Trophoblast cell (in vitro differentiated cells and primary cell): ENCODE data around the gene COX7B2.
A peak's percentile ranks its signal among the peaks of the same experiment; 100 is the strongest.

Experiments
- DNase-seq, 2 donors: peaks; one replicate each; pipeline ENCODE4 v3.0.0-alpha.2; 2016
- H2AFZ ChIP-seq: 2 replicates; pipeline ENCODE4 v1.6.1; 2013; ENCODE audit warnings: low read length, moderate library complexity, mild to moderate bottlenecking; ENCODE audit not compliant: insufficient read depth, poor library complexity
- H2AK5ac ChIP-seq: 2 replicates; pipeline ENCODE4 v1.6.1; 2013; ENCODE audit warnings: mild to moderate bottlenecking, low read length
- H2BK120ac ChIP-seq: 2 replicates; pipeline ENCODE4 v1.6.1; 2013; ENCODE audit warnings: low read length, mild to moderate bottlenecking, moderate library complexity; ENCODE audit not compliant: insufficient read depth, poor library complexity
- H2BK12ac ChIP-seq: 2 replicates; pipeline ENCODE4 v1.6.1; 2013; ENCODE audit warnings: mild to moderate bottlenecking, low read length, moderate library complexity
- H2BK5ac ChIP-seq: 2 replicates; pipeline ENCODE4 v1.6.1; 2013; ENCODE audit warnings: low read length, low read depth, moderate library complexity, mild to moderate bottlenecking; ENCODE audit not compliant: poor library complexity
- H3K14ac ChIP-seq: 2 replicates; pipeline ENCODE4 v1.6.1; 2013; ENCODE audit warnings: mild to moderate bottlenecking, low read length
- H3K18ac ChIP-seq: 2 replicates; pipeline ENCODE4 v1.6.1; 2013; ENCODE audit warnings: mild to moderate bottlenecking, low read length
- H3K23ac ChIP-seq: 2 replicates; pipeline ENCODE4 v1.6.1; 2013; ENCODE audit warnings: low read length
- H3K27ac ChIP-seq: 2 replicates; pipeline ENCODE4 v1.5.1; 2013; ENCODE audit warnings: low read depth, mild to moderate bottlenecking, inconsistent platforms, low read length, moderate library complexity
- H3K27me3 ChIP-seq: 2 replicates; pipeline ENCODE4 v1.6.1; 2013; ENCODE audit warnings: inconsistent platforms, mild to moderate bottlenecking, low read length, moderate library complexity; ENCODE audit not compliant: insufficient read depth
- H3K36me3 ChIP-seq, 2 experiments: 1 replicate in 1 of 2; 2 replicates in 1 of 2; pipeline ENCODE4 v1.6.1; 2013; ENCODE audit warnings: low read length in 2 of 2, mild to moderate bottlenecking in 2 of 2, moderate library complexity in 1 of 2; ENCODE audit not compliant: insufficient read depth in 2 of 2, control insufficient read depth in 1 of 2
- H3K4ac ChIP-seq: 2 replicates; pipeline ENCODE4 v1.6.1; 2013; ENCODE audit warnings: low read depth, mild to moderate bottlenecking, low read length, moderate library complexity
- H3K4me1 ChIP-seq, 2 experiments: 1 replicate in 1 of 2; 2 replicates in 1 of 2; pipeline ENCODE4 v1.6.1; 2013; ENCODE audit warnings: low read length in 2 of 2, mild to moderate bottlenecking in 2 of 2, moderate library complexity in 1 of 2; ENCODE audit not compliant: insufficient read depth in 2 of 2, control insufficient read depth in 1 of 2
- H3K4me2 ChIP-seq: 2 replicates; pipeline ENCODE4 v1.6.1; 2013; ENCODE audit warnings: inconsistent platforms, mild to moderate bottlenecking, low read length, moderate library complexity
- H3K4me3 ChIP-seq: 2 replicates; pipeline ENCODE4 v1.5.1; 2013; ENCODE audit warnings: mild to moderate bottlenecking, low read depth, low read length, inconsistent platforms
- H3K79me1 ChIP-seq: one replicate; pipeline ENCODE4 v1.6.1; 2013; ENCODE audit warnings: low read length
- H3K79me2 ChIP-seq: 2 replicates; pipeline ENCODE4 v1.6.1; 2013; ENCODE audit warnings: low read length, mild to moderate bottlenecking; ENCODE audit not compliant: control insufficient read depth, insufficient read depth, poor library complexity
- H3K9ac ChIP-seq: 2 replicates; pipeline ENCODE4 v1.6.1; 2013; ENCODE audit warnings: mild to moderate bottlenecking, low read length
- H3K9me3 ChIP-seq: 2 replicates; pipeline ENCODE4 v1.6.1; 2013; ENCODE audit warnings: low read depth, mild to moderate bottlenecking, control low read depth, inconsistent platforms, low read length; ENCODE audit not compliant: insufficient read depth
- H4K12ac ChIP-seq: 2 replicates; pipeline ENCODE4 v1.6.1; 2013; ENCODE audit warnings: low read depth, mild to moderate bottlenecking, low read length, moderate library complexity
- H4K8ac ChIP-seq: 2 replicates; pipeline ENCODE4 v1.6.1; 2013; ENCODE audit warnings: low read depth, mild to moderate bottlenecking, low read length, moderate library complexity
- H4K91ac ChIP-seq: one replicate; pipeline ENCODE4 v1.6.1; 2013; ENCODE audit warnings: low read depth, mild to moderate bottlenecking, low read length, moderate library complexity
- WGBS: extraction: QIAGEN DNeasy Blood & Tissue Kit; methylation state at CpG from one replicate; pipeline ENCODE4 v1.1.7; 2013; ENCODE audit warnings: missing lambda C conversion rate; ENCODE audit not compliant: insufficient read length, insufficient coverage; ENCODE audit errors: extremely low coverage; 5-methylcytosine and 5-hydroxymethylcytosine counted together

COX7B2 gene

GRCh38 chr4:46953564-46953963 lies 44.5 kb upstream of the COX7B2 start:
- Histone ChIP-seq H3K9me3 (no peaks in the 10 kb centered on the region), H2BK120ac (no peak overlapping the region), H3K79me2 (no peaks in the 10 kb centered on the region), H3K23ac (no peak overlapping the region), H3K27me3 (no peaks in the 10 kb centered on the region), H3K79me1 (no peaks in the 10 kb centered on the region), H4K91ac (no peak overlapping the region), H3K18ac (no peak overlapping the region), H3K4ac (no peak overlapping the region), H2AFZ (no peak overlapping the region), H3K36me3 (no peaks in the 10 kb centered on the region), H2BK12ac (no peak overlapping the region), H3K4me2 (no peak overlapping the region), H2BK5ac (no peak overlapping the region), H2AK5ac (no peak overlapping the region), H3K27ac (no peak overlapping the region), H3K4me1 (no peaks in the 10 kb centered on the region), H4K12ac (no peak overlapping the region), H4K8ac (no peak overlapping the region), H3K14ac (no peak overlapping the region), H3K9ac (no peak overlapping the region), H3K4me3 (no peak overlapping the region)
- no peak for DNase-seq
- no CpG with 5 or more reads among the region's 2 CpGs for WGBS

- no peak overlapping the region for H3K4me3 ChIP-seq
- no peaks in the 10 kb centered on the region for H3K36me3 ChIP-seq
- H3K23ac ChIP-seq, result no peak overlapping the region
- H2AK5ac ChIP-seq, result no peak overlapping the region
- no peak overlapping the region for H4K8ac ChIP-seq
- H3K14ac ChIP-seq, result no peak overlapping the region
- H3K79me2 ChIP-seq, result no peaks in the 10 kb centered on the region
- no peak overlapping the region for H3K18ac ChIP-seq
- H3K9me3 ChIP-seq, result no peaks in the 10 kb centered on the region
- H3K27ac ChIP-seq, result no peak overlapping the region
- no CpG with 5 or more reads among the region's 2 CpGs for WGBS
- no peaks in the 10 kb centered on the region for H3K27me3 ChIP-seq
- no peak overlapping the region for H2BK12ac ChIP-seq
- H4K12ac ChIP-seq, result no peak overlapping the region
- H4K91ac ChIP-seq, result no peak overlapping the region
- H3K9ac ChIP-seq, result no peak overlapping the region
- H3K79me1 ChIP-seq, result no peaks in the 10 kb centered on the region
- no peak overlapping the region for H3K4me2 ChIP-seq
- H2BK120ac ChIP-seq, result no peak overlapping the region
- no peak overlapping the region for H2AFZ ChIP-seq
- H3K4ac ChIP-seq, result no peak overlapping the region
- H3K4me1 ChIP-seq, result no peaks in the 10 kb centered on the region
- H2BK5ac ChIP-seq, result no peak overlapping the region
- no peak for DNase-seq
Measured at GRCh38 chr4:46952451-46952850, 43.4 kb upstream of the COX7B2 start.

GRCh38 chr4:46950826-46951225 lies 41.8 kb upstream of the COX7B2 start:
- H3K4ac ChIP-seq, result no peak overlapping the region

GRCh38 chr4:46949822-46950221 lies 40.8 kb upstream of the COX7B2 start:
- no peak overlapping the region for H4K8ac ChIP-seq
- no peak for DNase-seq
- H3K9me3 ChIP-seq, result no peaks in the 10 kb centered on the region
- no peak overlapping the region for H2AFZ ChIP-seq
- H2AK5ac ChIP-seq, result no peak overlapping the region
- H3K18ac ChIP-seq, result no peak overlapping the region
- H3K27ac ChIP-seq, result no peak overlapping the region
- no peak overlapping the region for H2BK120ac ChIP-seq
- no CpG with 5 or more reads among the region's 1 CpG for WGBS
- H3K4me2 ChIP-seq, result no peak overlapping the region
- H3K14ac ChIP-seq, result no peak overlapping the region
- H3K79me2 ChIP-seq, result no peaks in the 10 kb centered on the region
- H3K27me3 ChIP-seq, result no peaks in the 10 kb centered on the region
- H3K9ac ChIP-seq, result no peak overlapping the region
- H2BK12ac ChIP-seq, result no peak overlapping the region
- H4K12ac ChIP-seq, result no peak overlapping the region
- H3K79me1 ChIP-seq, result no peaks in the 10 kb centered on the region
- H3K4me3 ChIP-seq, result no peak overlapping the region
- H3K4me1 ChIP-seq, result no peaks in the 10 kb centered on the region
- H4K91ac ChIP-seq, result no peak overlapping the region
- no peak overlapping the region for H3K4ac ChIP-seq
- no peak overlapping the region for H3K23ac ChIP-seq
- H3K36me3 ChIP-seq, result no peaks in the 10 kb centered on the region
- H2BK5ac ChIP-seq, result no peak overlapping the region

More at GRCh38 chr4:46950826-46951225, 41.8 kb upstream of the COX7B2 start:
- no peak overlapping the region for H3K4me3 ChIP-seq
- H3K36me3 ChIP-seq, result no peaks in the 10 kb centered on the region
- no peak overlapping the region for H3K18ac ChIP-seq
- H2BK5ac ChIP-seq, result no peak overlapping the region
- no peak overlapping the region for H2AFZ ChIP-seq
- no peak overlapping the region for H3K4me2 ChIP-seq
- no peaks in the 10 kb centered on the region for H3K9me3 ChIP-seq
- no peaks in the 10 kb centered on the region for H3K27me3 ChIP-seq
- H3K27ac ChIP-seq, result no peak overlapping the region
- no peak overlapping the region for H3K23ac ChIP-seq
- no peak overlapping the region for H2AK5ac ChIP-seq
- WGBS, result no CpG with 5 or more reads among the region's 3 CpGs
- no peaks in the 10 kb centered on the region for H3K79me1 ChIP-seq
- H3K4me1 ChIP-seq, result no peaks in the 10 kb centered on the region
- no peak overlapping the region for H3K14ac ChIP-seq
- H3K79me2 ChIP-seq, result no peaks in the 10 kb centered on the region
- H4K91ac ChIP-seq, result no peak overlapping the region
- peak; percentile 54 to 84 for DNase-seq
- H4K12ac ChIP-seq, result no peak overlapping the region
- no peak overlapping the region for H2BK12ac ChIP-seq
- H4K8ac ChIP-seq, result no peak overlapping the region
- no peak overlapping the region for H2BK120ac ChIP-seq
- no peak overlapping the region for H3K9ac ChIP-seq
